ENCODE results near the gene ZNF211. TPM values are rescaled to one million over a fixed set of nuclear protein-coding genes. Genes with fewer than 3 reads are reported as not detected.

Gene ZNF211
- total RNA-seq, 4 donors from 2014 or later: 8.8 to 20.6 (median 16.8) TPM

DNA sequence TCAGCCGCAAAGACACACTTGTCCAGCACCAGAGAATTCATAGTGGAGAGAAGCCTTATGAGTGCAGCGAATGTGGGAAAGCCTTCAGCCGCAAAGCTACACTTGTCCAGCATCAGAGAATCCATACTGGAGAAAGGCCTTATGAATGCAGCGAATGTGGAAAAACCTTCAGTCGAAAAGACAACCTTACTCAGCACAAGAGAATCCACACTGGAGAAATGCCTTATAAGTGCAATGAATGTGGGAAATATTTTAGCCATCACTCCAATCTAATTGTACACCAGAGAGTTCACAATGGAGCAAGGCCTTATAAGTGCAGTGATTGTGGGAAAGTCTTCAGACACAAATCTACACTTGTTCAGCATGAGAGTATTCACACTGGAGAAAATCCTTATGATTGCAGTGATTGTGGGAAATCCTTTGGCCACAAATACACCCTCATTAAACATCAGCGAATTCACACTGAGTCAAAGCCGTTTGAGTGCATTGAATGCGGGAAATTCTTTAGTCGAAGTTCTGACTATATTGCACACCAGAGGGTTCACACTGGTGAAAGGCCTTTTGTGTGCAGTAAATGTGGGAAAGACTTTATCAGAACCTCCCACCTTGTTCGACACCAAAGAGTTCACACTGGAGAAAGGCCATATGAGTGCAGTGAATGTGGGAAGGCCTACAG, 12.2 kb upstream of the ZNF211 start:
- H3K4me3 ChIP-seq: no peak overlapping the region
- H3K36me3 ChIP-seq: peaks cover 0 to 73% (median 12%) of the 10 kb centered on the region in 3 donors
- no peaks in the 10 kb centered on the region for H3K4me1 ChIP-seq
- no peak for DNase-seq
- H3K27ac ChIP-seq: no peak overlapping the region
- H3K9me3 ChIP-seq: peaks cover 0 to 97% (median 52%) of the 10 kb centered on the region in 4 donors
- no peaks in the 10 kb centered on the region for H3K27me3 ChIP-seq
- TF ChIP-seq POLR2A (IDR thresholded peaks at IDR 0.05): no peak
- TF ChIP-seq, protein P1, sequence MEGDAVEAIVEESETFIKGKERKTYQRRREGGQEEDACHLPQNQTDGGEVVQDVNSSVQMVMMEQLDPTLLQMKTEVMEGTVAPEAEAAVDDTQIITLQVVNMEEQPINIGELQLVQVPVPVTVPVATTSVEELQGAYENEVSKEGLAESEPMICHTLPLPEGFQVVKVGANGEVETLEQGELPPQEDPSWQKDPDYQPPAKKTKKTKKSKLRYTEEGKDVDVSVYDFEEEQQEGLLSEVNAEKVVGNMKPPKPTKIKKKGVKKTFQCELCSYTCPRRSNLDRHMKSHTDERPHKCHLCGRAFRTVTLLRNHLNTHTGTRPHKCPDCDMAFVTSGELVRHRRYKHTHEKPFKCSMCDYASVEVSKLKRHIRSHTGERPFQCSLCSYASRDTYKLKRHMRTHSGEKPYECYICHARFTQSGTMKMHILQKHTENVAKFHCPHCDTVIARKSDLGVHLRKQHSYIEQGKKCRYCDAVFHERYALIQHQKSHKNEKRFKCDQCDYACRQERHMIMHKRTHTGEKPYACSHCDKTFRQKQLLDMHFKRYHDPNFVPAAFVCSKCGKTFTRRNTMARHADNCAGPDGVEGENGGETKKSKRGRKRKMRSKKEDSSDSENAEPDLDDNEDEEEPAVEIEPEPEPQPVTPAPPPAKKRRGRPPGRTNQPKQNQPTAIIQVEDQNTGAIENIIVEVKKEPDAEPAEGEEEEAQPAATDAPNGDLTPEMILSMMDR (IDR thresholded peaks at IDR 0.05): no peak

DNA sequence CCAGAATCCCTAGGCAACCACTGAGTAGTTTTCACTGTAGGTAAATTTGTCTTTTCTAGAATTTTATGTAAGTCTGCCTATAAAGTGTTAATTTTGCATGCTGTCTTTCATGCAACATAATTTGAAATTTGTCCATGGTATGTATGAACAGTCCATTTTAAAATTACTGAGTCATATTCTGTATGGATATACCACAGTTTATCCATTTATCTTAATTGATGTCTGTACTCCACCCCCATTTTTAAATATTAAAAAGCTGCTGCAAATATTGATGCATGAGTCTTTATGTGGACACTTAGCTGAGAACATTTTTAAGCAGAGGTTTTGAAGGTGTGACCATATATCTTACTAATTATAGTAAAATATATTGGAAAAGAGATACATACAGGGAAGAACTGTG, 9.9 kb upstream of the ZNF211 start:
- H3K27ac ChIP-seq: no peak overlapping the region
- peaks cover 0 to 51% (median 12%) of the 10 kb centered on the region in 3 donors for H3K36me3 ChIP-seq
- TF ChIP-seq POLR2A (IDR thresholded peaks at IDR 0.05): no peak
- peaks cover 0 to 89% (median 42%) of the 10 kb centered on the region in 4 donors for H3K9me3 ChIP-seq
- H3K4me1 ChIP-seq: no peaks in the 10 kb centered on the region
- no peak for DNase-seq
- H3K27me3 ChIP-seq: no peaks in the 10 kb centered on the region
- H3K4me3 ChIP-seq: no peak overlapping the region

DNA sequence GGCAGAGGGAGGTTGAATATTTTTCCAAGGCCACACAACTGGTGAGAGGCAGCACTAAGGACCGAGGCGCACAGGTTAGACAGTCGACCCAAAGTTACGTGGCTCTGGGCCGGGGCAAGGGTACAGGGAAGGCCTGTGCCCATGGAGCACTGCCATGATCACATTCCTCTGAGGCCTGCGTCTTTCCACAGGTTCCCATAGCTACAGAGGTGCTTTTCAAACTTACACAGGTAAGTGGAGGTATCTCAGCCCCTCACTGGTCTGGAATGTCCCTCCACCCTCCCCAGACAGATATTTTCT, 814 bp downstream of the ZNF211 start:
- no peak for DNase-seq
- TF ChIP-seq POLR2A (IDR thresholded peaks at IDR 0.05): no peak
- TF ChIP-seq, protein P1 (IDR thresholded peaks at IDR 0.05): no peak
- H3K4me3 ChIP-seq: peak overlapping the region; percentile 83 to 97 (median 90)
- H3K9me3 ChIP-seq: peaks cover 0 to 20% (median 4%) of the 10 kb centered on the region in 4 donors
- no peaks in the 10 kb centered on the region for H3K27me3 ChIP-seq
- peaks cover 0 to 38% (median 0%) of the 10 kb centered on the region in 3 donors for H3K36me3 ChIP-seq
- H3K27ac ChIP-seq: no peak overlapping the region
- H3K4me1 ChIP-seq: peaks cover 0 to 16% (median 3%) of the 10 kb centered on the region in 4 donors

DNA sequence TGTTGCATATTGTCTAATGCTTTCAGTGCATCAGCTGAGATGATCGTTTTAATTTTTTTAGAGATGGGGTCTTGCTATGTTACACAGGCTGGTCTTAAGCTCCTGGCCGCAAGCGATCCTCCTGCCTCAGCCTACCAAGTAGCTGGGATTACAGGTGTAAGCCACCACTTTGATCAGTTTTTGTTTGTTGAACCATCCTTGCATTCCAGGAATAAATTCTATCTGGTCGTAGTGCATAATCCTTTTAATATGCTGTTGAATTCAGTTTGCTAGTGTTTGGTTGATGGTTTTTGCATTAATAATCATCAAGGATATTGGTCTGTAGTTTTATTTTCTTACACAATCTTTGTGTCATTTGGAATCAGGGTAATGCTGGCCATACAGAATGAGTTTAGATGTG, 4.4 kb downstream of the ZNF211 start:
- no peak overlapping the region for H3K27ac ChIP-seq
- H3K4me3 ChIP-seq: no peak overlapping the region
- no peak for DNase-seq
- no peaks in the 10 kb centered on the region for H3K27me3 ChIP-seq
- no peak for TF ChIP-seq POLR2A (IDR thresholded peaks at IDR 0.05)
- TF ChIP-seq, protein P1 (IDR thresholded peaks at IDR 0.05): no peak
- peaks cover 0 to 15% (median 3%) of the 10 kb centered on the region in 4 donors for H3K4me1 ChIP-seq
- H3K36me3 ChIP-seq: peaks cover 4 to 73% (median 17%) of the 10 kb centered on the region in 3 donors
- peaks cover 0 to 50% (median 19%) of the 10 kb centered on the region in 4 donors for H3K9me3 ChIP-seq

DNA sequence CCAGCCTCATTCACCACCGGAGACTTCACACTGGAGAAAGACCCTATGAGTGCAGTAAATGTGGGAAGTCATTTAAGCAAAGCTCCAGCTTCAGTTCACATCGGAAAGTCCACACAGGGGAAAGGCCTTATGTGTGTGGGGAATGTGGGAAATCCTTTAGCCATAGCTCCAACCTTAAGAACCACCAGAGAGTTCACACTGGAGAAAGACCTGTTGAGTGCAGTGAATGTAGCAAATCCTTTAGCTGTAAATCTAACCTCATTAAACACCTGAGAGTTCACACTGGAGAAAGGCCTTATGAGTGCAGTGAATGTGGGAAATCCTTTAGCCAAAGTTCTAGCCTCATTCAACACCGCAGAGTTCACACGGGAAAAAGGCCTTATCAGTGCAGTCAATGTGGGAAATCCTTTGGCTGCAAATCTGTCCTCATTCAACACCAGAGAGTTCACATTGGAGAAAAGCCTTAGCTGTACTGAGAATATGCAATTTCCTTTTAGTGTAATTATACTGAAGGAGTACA, 8.8 kb downstream of the ZNF211 start:
- no peak overlapping the region for H3K4me3 ChIP-seq
- no peaks in the 10 kb centered on the region for H3K27me3 ChIP-seq
- H3K36me3 ChIP-seq: peaks cover 4 to 52% (median 17%) of the 10 kb centered on the region in 3 donors
- no peak for DNase-seq
- no peak overlapping the region for H3K27ac ChIP-seq
- TF ChIP-seq, protein P1 (IDR thresholded peaks at IDR 0.05): no peak
- no peak for TF ChIP-seq POLR2A (IDR thresholded peaks at IDR 0.05)
- H3K4me1 ChIP-seq: no peaks in the 10 kb centered on the region
- H3K9me3 ChIP-seq: peaks cover 0 to 60% (median 22%) of the 10 kb centered on the region in 4 donors

DNA sequence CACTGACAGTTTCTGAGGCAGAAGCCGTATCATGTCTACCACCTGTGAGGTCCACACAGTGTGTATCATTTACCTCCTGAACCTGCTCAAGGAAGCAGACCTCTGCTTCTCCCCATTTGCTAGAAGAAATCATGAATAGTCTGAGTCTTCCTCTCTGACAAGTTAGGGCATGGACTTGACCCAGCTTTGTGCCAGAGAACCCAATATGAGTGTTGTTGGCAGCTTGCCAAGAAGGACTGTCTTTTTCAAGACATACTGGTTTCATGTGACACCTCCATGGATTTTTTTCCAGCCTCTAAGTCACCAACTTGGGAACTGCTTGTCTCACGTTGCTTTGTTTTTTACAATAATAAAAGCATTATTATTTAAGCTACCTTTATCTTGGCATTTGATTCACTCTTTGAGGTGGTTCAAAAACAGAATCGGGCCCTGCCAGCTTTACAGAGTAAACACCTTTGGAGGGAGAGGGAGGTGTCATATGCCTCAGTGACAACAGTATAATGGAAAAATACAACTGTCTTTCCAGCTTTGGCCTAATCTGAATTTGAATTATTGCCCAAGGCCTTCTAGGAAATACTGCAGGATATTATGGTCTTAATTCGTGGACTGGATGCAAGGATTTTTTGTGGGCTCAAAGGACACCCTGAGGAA, 9.6 kb downstream of the ZNF211 start:
- H3K36me3 ChIP-seq: peaks cover 4 to 45% (median 17%) of the 10 kb centered on the region in 3 donors
- H3K27ac ChIP-seq: no peak overlapping the region
- DNase-seq: no peak
- no peak overlapping the region for H3K4me3 ChIP-seq
- H3K9me3 ChIP-seq: peaks cover 0 to 58% (median 21%) of the 10 kb centered on the region in 4 donors
- TF ChIP-seq POLR2A (IDR thresholded peaks at IDR 0.05): no peak
- TF ChIP-seq, protein P1 (IDR thresholded peaks at IDR 0.05): no peak
- H3K4me1 ChIP-seq: no peaks in the 10 kb centered on the region
- no peaks in the 10 kb centered on the region for H3K27me3 ChIP-seq
